Caco-2 (cell line): ENCODE measurements around the gene TLX3. TPM values are rescaled to one million over a fixed set of nuclear protein-coding genes. Genes with fewer than 3 reads are reported as not detected.

Source experiments
- BruUV-seq: library from RNA; stranded (reverse); fragments of 400-500 nt; replicated peaks from 2 replicates; lab custom pipeline; 2021; lab: Mats Ljungman, UMichigan
- CTCF ChIA-PET: fragments of 300-600 bp; sonication (Branson Sonifier 250); formaldehyde crosslinking; loops from one replicate; lab custom pipeline; 2022; ENCODE audit warnings: antibody characterized with exemption; lab: Charles Lee
- POLR2A ChIA-PET: fragments of 300-600 bp; sonication (Branson Sonifier 250); formaldehyde crosslinking; loops from one replicate; lab custom pipeline; 2022; ENCODE audit warnings: antibody characterized with exemption; lab: Charles Lee
- DNase-seq, 2 experiments: peaks; one replicate each; pipeline versions ENCODE4 v3.0.0 to v3.0.0-alpha.2; 2020 to 2022
- H3K27me3 ChIP-seq: replicated peaks from 2 replicates; pipeline ENCODE4 v1.6.0; 2011; ENCODE audit warnings: low read length; ENCODE audit not compliant: control insufficient read depth, insufficient read depth
- H3K36me3 ChIP-seq: 2 replicates; pipeline ENCODE4 v1.5.1; 2011; ENCODE audit warnings: low read length; ENCODE audit not compliant: control insufficient read depth, insufficient read depth
- H3K4me1 ChIP-seq: fragments of 250-450 bp; sonication (Bioruptor Pico); 2 replicates; pipeline ENCODE4 v1.5.1; 2020; ENCODE audit warnings: mild to moderate bottlenecking
- H3K4me3 ChIP-seq: 2 replicates; pipeline ENCODE4 v1.5.1; 2011; ENCODE audit warnings: low read depth, mild to moderate bottlenecking, control low read depth, low read length
- H3K9me3 ChIP-seq: fragments of 250-450 bp; sonication (Bioruptor Pico); 2 replicates; pipeline ENCODE4 v1.5.1; 2020; ENCODE audit warnings: mild to moderate bottlenecking, moderate library complexity
- H3K27ac Mint-ChIP-seq: one replicate; pipeline ENCODE4 v1.8.0; 2022; ENCODE audit warnings: mixed read lengths; ENCODE audit not compliant: unreplicated experiment
- H3K27me3 Mint-ChIP-seq: one replicate; pipeline ENCODE4 v1.8.0; 2022; ENCODE audit warnings: mixed read lengths; ENCODE audit not compliant: insufficient read depth, unreplicated experiment
- H3K36me3 Mint-ChIP-seq: one replicate; pipeline ENCODE4 v1.8.0; 2022; ENCODE audit warnings: mild to moderate bottlenecking, mixed read lengths; ENCODE audit not compliant: insufficient read depth, unreplicated experiment
- H3K4me1 Mint-ChIP-seq: one replicate; pipeline ENCODE4 v1.8.0; 2022; ENCODE audit warnings: low read depth, mixed read lengths; ENCODE audit not compliant: unreplicated experiment
- H3K4me3 Mint-ChIP-seq: one replicate; pipeline ENCODE4 v1.8.0; 2022; ENCODE audit warnings: mild to moderate bottlenecking, moderate library complexity, mixed read lengths; ENCODE audit not compliant: unreplicated experiment
- H3K9me3 Mint-ChIP-seq: one replicate; pipeline ENCODE4 v1.8.0; 2022; ENCODE audit warnings: mixed read lengths; ENCODE audit not compliant: unreplicated experiment
- CTCF ChIP-seq, 2 experiments: fragments of 200-600 bp in 1 of 2; IDR thresholded peaks; 1 replicate in 1 of 2; 2 replicates in 1 of 2; pipeline versions ENCODE4 v1.5.1 to v1.8.0; 2011 to 2022; ENCODE audit warnings: antibody characterized with exemption in 1 of 2, control low read depth in 1 of 2, inconsistent platforms in 1 of 2, low read depth in 1 of 2, low read length in 1 of 2, mild to moderate bottlenecking in 1 of 2, moderate library complexity in 1 of 2; ENCODE audit not compliant: insufficient read depth in 1 of 2, severe bottlenecking in 1 of 2, unreplicated experiment in 1 of 2
- intact Hi-C: fragments of 100-400 bp; cut with micrococcal nuclease; formaldehyde crosslinking; loops from one replicate; pipeline ENCODE4 v1.10.0; 2022; ENCODE audit not compliant: unreplicated experiment
- total RNA-seq: library from RNA; stranded (reverse); gene quantifications from 2 replicates; pipeline ENCODE4 v1.2.3, GENCODE V29; 2022

Gene TLX3
- total RNA-seq, 1 experiment from 2014 or later, result not detected

DNA sequence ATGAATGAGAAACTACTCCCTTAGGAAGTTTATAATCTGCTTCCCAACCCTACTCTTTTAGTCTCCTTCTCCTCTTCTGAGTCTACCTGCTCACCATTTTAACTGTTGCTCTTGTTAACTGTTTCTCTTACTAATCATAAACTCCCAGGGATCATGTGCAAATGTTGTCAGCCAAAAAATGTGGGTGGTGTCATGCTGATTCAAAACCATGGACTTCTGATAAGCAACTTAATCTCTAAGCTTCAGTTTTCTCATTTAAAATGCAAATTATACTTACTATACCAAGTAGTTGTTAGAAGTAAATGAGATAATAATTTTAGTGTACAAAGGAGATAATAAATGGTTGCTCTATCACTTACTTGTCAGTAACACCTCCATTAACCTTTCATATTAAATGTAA, 45.9 kb upstream of the TLX3 start:
- H3K4me1 Mint-ChIP-seq, result no peaks in the 10 kb centered on the region
- Histone ChIP-seq H3K4me1 (no peaks in the 10 kb centered on the region), H3K36me3 (no peaks in the 10 kb centered on the region), H3K4me3 (no peak overlapping the region), H3K27me3 (no peaks in the 10 kb centered on the region), H3K9me3 (no peaks in the 10 kb centered on the region)
- ChIA-PET CTCF (no interaction called here), POLR2A (no interaction called here)
- intact Hi-C loops, result no loop called here
- H3K4me3 Mint-ChIP-seq, result no peak overlapping the region
- no peak overlapping the region for H3K27ac Mint-ChIP-seq
- no TSS peak for BruUV-seq
- no peaks in the 10 kb centered on the region for H3K36me3 Mint-ChIP-seq
- no peaks in the 10 kb centered on the region for H3K27me3 Mint-ChIP-seq
- no peaks in the 10 kb centered on the region for H3K9me3 Mint-ChIP-seq
- DNase-seq, result no peak
- TF ChIP-seq CTCF (IDR thresholded peaks at IDR 0.05; ENCODE audit: insufficient read depth in 1 of 2, low read depth in 1 of 2, low read length in 1 of 2, severe bottlenecking in 1 of 2, unreplicated experiment in 1 of 2), result no peak

DNA sequence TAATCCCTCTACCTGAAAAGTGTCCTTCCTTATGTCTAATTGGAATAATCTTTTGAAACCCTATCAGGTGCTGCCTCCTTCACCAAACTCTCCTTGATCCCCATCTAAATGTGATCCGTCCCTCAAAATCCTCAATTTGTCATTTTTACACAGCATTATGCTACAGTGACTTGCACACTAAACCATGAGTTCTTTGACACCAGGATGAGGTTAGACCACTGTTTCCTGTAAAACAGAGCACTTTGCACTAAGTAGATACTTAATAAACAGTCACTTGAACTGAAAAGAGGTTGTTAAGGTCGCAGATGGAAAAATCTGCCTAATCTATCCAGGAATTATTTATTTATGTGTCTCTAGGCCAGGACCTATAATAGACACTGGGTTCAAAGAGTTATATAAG, 44.2 kb upstream of the TLX3 start:
- no peaks in the 10 kb centered on the region for H3K9me3 Mint-ChIP-seq
- no peak for TF ChIP-seq CTCF (IDR thresholded peaks at IDR 0.05; ENCODE audit: insufficient read depth in 1 of 2, low read depth in 1 of 2, low read length in 1 of 2, severe bottlenecking in 1 of 2, unreplicated experiment in 1 of 2)
- ChIA-PET POLR2A (no interaction called here), CTCF (no interaction called here)
- no peaks in the 10 kb centered on the region for H3K27me3 Mint-ChIP-seq
- H3K4me3 Mint-ChIP-seq, result no peak overlapping the region
- H3K27ac Mint-ChIP-seq, result no peak overlapping the region
- Histone ChIP-seq H3K27me3 (no peaks in the 10 kb centered on the region), H3K4me1 (no peaks in the 10 kb centered on the region), H3K36me3 (no peaks in the 10 kb centered on the region), H3K4me3 (no peak overlapping the region), H3K9me3 (no peaks in the 10 kb centered on the region)
- no peak for DNase-seq
- intact Hi-C loops, result no loop called here
- no peaks in the 10 kb centered on the region for H3K4me1 Mint-ChIP-seq
- no TSS peak for BruUV-seq
- H3K36me3 Mint-ChIP-seq, result no peaks in the 10 kb centered on the region

- no peak overlapping the region for H3K4me3 ChIP-seq
- no TSS peak for BruUV-seq
Measured at GRCh38 chr5:171268700-171269620, 40.1 kb upstream of the TLX3 start.

More at GRCh38 chr5:171268700-171269620, 40.1 kb upstream of the TLX3 start:
- Mint-ChIP-seq H3K4me1 (no peaks in the 10 kb centered on the region), H3K36me3 (no peaks in the 10 kb centered on the region), H3K9me3 (no peaks in the 10 kb centered on the region), H3K27me3 (no peaks in the 10 kb centered on the region), H3K27ac (no peak overlapping the region), H3K4me3 (no peak overlapping the region)
- no peak for TF ChIP-seq CTCF (IDR thresholded peaks at IDR 0.05; ENCODE audit: insufficient read depth in 1 of 2, low read depth in 1 of 2, low read length in 1 of 2, severe bottlenecking in 1 of 2, unreplicated experiment in 1 of 2)
- Histone ChIP-seq H3K9me3 (no peaks in the 10 kb centered on the region), H3K4me1 (no peaks in the 10 kb centered on the region), H3K36me3 (no peaks in the 10 kb centered on the region), H3K27me3 (no peaks in the 10 kb centered on the region)
- DNase-seq, result no peak
- CTCF ChIA-PET, result no interaction called here
- POLR2A ChIA-PET, result no interaction called here
- intact Hi-C loops, result no loop called here
